ENCODE results near the gene PSMA2.

DNA sequence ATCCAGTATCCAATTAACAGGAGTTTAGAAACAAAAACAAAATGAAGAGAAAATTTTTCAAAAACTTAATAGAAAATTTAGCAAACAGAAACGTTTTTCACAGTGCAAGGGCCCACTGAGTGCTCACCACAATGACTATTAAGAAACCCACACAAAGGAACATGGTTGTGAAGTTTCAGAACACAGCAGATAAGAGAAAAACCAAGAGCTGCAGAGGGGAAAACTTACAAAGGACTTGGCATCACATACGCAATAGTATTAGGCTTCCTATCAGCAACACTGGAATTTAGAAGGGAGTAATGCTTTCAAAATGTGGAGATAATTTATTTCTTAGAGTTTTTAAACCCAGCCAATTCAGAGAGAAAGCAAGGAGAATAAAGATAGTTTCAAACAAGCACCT lies 18.4 kb downstream of the PSMA2 start:
- TF ChIP-seq POLR2A (IDR thresholded peaks at IDR 0.05; ENCODE audit: low read depth, low read length) (no peak), TAF1 (IDR thresholded peaks at IDR 0.05; ENCODE audit: low read depth, low read length) (no peak)
